ENCODE results near the gene PGPEP1. TPM values are rescaled to one million over a fixed set of nuclear protein-coding genes. Genes with fewer than 3 reads are reported as not detected.
"Not testable (repeated sequence)": the region's sequence is repeated elsewhere in the genome, so short reads cannot be mapped to it uniquely, and the experiment has no call there.

PGPEP1 gene
- polyA plus RNA-seq, 1 donor = 27.2 TPM

DNA sequence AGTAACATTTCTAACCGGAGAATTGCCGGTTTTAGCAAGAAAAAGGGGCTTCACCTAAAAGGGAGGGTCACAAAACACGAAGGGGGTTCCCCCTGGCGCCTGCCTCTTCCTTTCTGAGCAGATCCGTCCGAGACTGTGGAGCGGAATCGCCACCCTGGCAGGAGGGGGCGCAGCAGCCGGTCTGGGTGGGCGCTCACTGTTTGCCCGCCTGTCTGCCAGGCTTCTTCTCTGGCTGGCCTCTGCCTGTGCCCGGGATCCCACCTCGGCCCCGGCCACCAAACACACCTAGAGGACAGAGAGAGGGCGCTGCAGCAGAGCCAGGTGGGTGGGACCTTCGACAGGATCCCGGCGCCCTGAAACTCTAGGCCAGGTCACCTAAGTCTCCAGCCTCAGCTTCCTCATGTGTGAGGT, 33.1 kb upstream of the PGPEP1 start:
- DNase-seq = no peak

DNA sequence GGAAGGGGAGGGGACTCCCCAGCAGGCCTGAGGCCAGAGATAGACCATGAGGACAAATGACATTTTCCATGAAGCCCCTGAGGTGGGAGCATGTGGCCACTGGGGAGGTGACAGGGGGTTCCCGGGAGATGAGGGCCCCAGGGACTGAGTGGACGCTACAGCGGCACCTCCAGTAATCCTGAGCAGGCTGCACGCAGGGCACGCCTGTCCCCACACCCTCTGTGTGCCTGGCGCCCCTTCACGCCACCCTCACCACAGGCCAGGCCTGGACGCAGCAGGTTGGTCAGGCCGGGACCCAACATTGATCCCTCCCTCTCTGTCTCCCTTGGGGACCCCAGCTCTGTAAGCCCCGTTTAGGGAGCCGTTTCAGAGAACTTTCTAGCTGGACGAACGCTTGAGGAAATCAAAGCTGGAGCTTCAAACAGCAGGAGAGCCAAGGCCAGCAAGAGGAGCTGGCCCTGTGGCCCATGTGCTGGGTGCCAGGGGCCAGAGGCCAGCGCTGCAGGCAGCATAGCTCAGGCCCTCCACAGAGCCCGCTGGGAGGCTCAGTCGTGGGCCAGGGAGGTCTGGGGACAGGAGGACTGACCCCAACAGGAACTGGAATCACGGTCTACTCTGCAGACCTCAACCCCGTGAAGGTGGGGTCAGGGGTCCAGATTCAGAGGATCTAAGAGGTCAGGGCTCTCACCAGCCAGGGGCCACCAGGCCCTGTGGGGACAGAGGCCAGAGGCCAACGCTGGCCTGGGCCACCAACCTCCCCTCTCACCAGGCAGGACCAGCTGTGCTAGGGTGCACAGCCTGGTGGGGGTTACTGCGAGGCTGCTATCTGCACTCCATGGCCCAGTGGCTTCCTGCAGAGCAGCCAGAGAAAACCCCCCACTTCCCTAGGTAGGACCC, 32.1 kb upstream of the PGPEP1 start:
- DNase-seq = no peak

DNA sequence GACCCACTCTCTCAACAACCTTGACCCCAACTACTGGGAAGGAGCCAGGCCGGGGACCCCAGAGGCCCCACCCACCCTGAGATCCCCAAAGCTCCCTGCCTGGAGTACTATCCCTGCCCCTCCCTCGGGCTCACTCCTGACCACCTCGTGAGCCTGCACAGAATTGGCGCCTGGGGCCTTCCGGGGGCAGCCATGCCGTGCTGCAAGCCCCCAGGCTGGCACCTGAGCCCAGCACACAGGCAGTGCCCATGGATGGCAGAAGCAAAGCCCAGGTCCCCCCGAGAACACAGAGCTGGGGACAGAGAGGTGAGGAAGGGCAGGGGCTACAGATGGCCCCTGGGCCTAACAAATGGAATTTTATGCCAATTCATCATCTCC, 31.5 kb upstream of the PGPEP1 start:
- DNase-seq = no peak

DNA sequence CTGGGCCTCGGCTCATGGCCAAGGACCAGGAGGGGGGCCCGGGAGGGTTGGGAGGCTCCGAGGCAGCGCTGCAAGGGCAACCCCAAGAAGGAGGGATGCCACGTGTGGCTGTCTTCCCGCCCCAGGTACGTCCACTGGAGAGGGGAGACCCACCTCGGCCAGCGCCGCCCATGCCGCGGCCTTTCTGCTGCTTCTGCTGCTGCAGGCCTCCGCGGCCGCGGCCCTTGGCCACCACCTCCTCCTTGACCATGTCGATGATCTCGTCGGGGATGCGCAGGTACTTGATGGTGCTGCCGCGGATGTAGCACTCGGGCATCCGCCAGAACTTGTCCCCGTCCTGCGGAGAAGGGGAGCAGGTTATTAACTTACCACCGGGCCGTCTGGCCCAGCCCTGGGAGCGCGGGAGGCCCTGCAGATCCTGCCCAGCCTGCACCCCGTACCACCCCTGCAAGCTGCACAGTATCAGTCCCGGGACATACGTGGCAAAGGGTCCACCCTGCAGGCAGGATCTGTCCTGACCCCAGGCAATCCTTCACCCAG, 30.8 kb upstream of the PGPEP1 start:
- no peak for DNase-seq

DNA sequence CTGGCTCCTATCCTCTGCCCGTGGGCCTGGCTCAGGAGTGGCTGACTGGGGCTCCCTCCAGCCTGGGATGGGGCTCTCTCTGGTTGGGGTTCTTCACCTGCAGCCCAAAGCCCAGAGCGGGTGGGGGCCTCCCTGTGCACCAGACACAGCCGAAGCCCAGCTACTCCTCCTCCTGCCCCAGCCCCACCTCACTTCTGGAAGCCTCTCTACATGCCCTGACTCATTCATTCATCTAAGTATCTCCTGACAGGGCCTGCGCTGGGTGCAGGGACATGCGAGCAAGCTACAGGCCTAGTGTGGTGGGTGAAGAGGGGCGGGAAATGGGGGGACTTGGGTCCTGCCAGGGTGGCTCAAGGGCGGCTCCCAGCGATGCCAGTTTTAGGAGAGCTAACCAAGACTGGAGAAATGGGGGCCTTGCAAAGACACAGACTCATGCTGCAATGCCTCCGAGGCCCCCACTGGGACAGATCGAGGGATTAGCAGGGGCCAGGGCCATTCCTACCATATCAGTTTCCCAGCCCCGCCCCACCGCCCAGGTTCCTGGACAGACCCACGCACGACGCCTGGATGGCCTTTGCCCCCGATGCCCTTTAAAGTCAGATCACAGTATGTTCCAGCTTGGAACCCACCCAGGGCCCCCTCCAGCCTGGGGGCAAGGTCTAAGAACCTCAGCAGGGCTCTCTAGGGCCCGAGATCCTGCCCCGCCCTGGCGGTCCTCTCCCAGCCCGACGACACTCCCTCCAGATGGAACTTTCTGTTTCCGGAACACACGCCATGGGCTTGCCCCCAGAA, 30.1 kb upstream of the PGPEP1 start:
- no peak for DNase-seq

DNA sequence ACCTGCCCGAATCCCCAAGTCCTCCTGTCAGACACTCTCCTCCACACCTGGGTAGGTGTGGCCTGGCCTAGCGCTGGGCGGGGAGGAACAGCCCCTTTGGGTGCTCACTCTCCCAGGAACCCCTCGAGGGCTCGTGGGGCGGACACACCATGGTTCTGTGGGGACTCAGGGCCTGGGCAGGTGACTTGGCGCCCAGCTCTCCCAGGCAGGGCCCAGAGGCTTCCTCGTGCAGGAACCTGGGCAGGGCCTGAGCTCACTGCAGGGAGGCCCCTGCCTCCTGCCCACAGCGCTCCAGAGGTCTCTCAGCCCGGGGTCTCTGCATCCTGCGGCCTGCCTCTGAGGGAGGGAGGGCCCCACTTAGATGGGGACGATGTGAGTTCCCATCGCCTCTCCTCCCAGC, 29.4 kb upstream of the PGPEP1 start:
- no peak for DNase-seq

DNA sequence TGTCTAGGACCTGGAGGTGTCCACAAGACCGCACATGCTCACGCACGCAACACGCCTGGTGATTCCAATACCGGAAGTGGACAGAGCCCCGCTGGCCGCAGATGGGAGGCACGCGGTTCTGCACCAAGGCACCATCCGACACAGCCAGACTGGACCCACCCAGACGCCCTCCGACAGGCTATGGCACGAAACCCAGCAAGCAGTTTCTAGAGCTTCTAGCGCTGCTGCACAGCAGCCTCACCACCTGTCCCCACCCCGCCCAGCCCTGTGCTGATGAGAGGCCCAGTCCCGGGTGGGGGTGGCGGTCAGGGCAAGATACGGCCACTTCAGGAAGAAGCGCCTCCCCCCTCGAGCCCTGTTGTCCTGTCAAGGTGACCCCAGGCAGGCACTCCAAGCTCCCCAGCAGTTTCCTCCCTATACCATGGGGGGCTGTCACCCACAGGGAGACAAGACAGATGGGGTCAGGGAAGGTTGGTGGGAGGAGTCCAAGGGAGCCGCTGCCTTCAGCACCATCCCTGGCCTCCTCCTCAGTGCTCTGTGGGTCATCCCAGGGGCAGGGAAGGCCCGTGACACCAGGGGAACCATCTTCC, 28.8 kb upstream of the PGPEP1 start:
- DNase-seq = no peak

DNA sequence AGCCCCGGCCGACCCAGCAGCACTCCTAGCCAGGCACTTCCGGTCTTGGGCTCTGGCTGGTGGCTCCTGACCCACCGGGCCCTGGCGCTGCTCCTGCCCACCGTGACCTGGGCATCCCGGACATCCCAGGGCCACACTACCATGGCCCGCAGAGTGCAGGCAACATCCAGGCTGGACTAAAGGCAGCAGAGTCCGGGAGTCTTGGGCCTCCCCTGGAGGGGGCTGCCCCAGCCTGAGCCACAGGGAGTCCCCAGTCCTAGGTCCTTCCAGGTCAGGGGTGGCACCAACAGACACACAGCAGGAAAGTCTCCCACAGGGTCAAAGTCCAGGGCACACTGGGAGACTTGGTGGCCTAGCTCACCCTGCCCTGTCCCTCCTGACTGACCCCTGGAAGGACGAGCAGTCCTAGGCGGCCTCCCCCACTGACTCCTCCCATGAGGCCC, 28.3 kb upstream of the PGPEP1 start:
- DNase-seq = no peak

DNA sequence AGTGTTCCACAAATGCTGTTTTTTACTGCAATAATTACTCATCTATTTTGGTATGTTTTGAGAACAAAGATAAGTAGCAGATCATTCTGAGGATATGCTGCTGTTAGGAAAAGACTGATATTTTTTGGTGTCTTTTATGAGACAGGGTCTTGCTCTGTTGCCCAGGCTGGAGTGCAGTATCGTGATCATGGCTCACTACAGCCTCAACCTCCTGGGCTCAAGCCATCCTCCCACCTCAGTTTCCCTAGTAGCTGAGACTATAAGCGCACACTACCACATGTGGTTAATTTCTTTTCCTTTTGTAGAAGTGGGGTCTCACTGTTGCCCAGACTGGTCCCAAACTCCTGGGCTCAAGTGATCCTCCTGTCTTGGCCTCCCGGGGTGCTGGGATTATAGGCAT, 27.0 kb upstream of the PGPEP1 start:
- no peak for DNase-seq

DNA sequence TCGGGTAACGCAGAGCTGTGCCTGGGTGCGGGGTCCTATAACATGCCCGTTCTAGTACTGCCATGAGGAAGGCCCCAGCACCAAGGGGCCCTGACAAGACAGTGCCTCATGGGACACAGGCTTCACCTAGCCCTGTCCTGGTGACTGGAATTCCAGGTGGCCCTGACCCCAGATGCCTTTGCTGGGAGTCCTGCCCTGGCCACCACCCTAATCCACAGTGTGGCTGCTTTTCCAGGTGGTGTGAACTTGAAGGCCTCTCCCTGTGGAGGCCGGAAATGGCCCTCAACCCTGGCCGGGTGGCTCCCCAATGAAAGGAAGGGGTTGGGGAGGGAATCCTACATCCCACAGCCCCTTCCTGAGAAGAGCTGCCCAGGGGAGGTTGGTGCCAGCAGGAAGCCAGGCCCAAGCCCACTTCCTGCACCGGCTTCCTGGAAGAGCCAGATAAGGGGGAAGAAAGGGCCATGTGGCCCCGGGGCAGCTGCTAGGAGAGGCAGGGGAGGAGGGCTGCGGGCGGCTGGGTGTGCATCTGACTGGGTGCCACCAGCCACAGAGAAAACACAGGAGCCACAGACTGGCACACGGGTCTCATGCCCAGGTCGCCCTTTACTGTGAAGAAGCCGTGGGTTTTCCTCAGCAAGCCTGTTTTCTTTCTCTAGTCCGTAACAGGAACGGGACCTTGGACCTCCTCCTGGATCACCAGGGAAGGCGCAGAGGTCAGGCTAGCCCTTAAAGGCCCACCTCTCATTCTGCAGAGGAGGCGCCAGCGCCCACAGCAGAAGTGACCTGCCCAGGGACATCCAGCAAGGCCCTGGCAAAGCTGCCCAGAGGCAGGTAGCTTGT, 22.2 kb upstream of the PGPEP1 start:
- DNase-seq = no peak

DNA sequence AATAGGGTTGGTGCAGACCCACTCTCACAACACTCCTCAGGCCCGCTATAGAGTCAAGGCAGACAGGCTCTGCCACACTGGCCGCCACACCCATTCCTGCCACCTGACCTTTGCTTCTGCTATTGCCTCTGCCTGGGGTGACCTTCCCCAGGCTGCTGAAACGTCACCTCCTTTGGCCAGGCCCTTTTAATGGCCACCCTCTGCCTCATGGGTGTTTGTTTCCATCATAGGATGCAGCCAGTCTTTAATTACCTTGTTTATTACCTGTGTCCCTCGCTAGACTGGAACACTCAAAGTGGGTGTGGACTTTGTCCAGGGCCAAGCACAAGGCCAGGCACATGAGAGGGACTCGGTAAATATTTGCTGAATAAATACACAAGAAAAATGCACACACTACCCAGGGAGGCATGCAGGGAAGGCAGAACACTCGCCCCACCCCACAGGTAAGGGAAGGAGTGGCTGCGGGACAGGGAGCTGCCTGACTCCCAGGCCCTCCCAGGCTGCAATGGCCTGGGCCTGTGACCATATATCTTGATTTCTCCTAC, 20.7 kb upstream of the PGPEP1 start:
- no peak for DNase-seq

DNA sequence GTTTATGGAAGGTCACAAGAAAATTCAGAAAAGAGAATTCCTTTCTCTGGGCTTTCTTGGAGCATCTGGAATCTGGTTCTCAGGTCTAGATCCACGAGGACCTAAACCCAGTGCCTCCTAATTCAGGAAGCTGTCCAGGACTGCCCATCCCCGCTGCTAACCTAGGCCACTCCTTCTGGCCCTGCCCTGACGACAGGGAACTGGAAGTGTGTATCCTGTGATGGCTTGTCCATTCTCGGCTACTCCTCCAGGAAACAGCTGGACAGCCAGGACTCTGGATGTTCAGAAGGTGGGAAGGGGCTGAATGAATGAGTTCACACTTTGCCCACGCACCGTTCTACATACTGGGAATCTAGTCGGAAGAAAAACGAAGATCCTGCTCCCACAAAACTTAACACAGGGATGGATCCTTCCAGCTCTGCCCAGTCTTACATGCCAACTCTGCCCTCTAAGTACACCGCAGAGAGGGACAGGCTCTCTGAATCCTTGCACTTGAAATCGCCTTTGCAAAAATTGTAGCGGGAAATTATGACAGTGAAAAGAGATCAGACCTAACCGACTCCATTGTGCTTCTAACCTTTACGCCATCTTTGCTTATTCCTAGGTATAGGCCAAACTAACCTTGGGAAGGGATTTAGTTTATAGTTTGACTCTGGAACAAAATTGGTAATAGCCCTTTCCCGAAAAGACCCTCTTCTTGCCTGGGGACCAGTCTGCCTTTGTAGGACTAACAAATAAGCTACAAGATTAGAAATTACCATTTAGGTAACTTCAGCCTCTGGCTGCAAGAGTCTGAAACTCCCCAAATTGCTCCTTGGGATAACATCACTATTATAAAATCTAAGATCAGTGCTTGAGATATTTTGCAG, 19.3 kb upstream of the PGPEP1 start:
- DNase-seq = no peak

DNA sequence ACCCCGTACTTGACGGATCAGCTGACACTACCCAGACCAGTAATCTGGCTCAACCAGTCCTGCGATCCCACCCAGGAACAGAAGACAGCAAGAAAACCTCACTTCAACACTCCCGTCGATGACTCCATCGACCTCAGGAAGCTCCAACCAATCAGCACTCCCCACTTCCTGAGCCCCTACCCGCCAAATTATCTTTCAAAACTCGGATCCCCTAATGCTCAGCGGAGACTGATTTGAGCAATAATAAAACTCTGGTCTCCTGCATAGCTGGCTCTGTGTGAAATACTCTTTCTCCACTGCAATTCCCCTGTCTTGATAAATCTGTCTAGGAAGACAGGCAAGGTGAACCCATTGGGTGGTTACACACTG, 18.7 kb upstream of the PGPEP1 start:
- no peak for DNase-seq

DNA sequence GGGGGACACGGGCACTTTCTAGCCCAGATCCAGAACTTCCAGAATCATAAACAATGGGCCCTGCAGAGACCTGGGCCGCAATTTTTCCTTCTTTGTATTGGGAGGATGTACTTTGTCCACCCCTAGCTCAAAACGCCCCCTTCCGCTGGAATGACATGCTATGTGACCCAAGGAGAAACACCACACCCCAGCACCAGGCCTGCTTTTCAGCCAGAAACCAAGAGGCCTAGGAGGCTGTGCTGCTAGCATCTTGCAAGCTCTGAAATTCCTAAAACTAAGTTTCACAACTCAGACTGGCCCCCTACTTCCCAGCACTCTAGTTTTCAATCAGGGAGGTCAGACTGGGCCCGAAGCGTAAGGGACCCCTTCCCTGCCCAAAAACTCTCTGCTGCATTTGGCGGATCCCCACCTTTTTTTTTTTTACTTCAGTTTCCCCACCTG, 18.1 kb upstream of the PGPEP1 start:
- DNase-seq = peak; percentile 56

DNA sequence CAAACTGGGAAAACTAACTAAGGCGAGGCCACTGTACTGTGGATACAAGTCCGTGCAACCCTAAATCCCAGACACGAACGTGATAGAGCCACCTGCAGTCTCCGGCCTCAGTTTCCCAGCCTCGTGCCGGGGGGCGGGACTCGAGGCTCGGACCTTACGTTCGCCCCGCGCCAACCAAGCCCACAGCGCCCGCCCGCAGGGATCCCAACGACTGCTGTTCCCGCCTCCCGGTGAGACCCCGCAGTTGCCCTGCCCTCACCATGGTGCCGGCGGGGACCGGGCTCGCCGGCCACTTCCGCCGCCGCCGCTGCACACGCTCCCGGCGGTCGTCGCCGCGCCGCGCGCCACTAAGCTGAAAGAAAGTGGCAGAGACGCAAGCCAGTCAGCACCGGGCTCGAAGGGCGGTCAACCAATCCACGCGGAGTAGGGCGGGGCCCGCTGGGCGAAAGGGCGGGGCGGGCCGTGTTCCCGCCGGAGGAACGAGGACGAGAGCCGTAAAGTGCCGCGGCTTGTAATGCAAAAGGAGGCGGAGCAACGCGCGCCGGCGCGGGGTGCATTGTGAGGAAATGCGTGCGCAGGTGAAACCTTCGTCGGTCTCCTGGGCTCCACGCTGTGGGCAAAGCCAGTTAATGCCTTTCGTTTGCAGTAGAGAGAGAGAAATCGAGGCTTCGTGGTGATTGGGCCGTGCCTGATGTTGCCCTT, 17.5 kb upstream of the PGPEP1 start, which contains the start of gene LSM4:
Gene LSM4, minus strand, starts transcription at position 318 of the 702 bp plus-strand sequence. Its CDS starts 56 bp downstream, at position 262.
- peak; percentile 97 for DNase-seq

DNA sequence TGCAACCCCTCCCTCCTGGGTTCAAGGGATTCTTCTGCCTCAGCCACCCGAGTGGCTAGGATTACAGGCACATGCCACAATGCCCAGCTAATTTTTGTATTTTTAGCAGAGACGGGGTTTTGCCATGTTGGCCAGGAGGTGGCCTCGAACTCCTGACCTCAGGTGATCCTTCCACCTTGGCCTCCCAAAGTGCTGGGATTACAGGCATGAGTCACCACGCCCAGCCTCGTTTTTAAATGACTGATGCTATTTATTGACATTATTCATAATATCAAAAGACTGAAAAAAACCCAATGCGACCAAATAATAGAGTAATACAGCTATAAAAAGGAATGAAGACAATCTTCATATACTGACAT, 16.0 kb upstream of the PGPEP1 start:
- DNase-seq = not testable (repeated sequence)

DNA sequence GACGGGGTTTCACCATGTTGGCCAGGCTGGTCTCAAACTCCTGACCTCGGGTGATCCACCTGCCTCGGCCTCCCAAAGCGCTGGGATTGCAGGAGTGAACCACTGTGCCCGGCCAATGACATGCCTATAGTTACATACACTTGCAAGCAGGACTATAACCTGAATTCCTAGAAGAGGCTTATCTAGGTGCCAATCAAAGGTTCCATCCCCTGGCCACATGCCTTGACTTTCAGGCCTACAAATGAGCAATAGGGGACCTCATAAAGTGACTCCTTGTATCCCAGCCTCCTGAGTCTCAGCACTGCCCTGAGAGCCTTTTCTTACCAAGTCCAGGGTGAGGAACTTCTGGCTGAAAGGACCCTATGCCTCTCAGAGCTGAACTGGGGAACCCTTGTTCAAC, 13.6 kb upstream of the PGPEP1 start:
- no peak for DNase-seq

DNA sequence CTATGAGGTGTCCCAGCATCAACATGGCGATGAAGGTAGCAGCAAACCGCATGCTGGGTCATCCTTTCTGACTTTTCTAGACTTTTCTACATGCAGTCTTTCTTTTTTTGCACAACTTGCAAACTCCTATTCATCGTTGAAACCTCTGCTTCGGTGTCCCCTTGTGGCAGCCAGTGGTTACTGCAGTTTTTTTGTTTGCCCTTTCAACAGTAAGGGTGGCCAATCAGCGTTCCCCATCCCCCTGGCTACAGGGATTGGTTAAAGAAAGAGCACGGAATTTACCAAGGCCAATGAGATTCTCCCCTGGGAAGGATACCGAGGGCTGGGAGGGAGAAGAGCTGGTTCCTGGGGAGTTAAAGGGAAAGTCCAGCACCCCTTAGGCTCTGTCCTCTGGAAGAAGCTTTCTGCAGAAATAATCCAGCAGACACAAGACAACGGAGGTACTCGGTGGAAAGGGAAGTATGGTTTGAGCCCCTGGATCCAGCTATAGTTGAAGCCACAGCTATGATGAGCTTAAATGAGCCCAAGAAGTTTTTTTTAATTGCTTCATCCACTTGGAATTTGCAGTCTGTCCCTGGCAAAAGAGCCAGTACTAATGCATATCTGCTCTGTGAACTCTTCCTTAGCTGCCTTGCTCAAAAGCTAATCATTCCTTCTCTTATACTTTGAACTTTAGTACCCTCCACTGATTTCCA, 11.9 kb upstream of the PGPEP1 start:
- peak; percentile 96 for DNase-seq

DNA sequence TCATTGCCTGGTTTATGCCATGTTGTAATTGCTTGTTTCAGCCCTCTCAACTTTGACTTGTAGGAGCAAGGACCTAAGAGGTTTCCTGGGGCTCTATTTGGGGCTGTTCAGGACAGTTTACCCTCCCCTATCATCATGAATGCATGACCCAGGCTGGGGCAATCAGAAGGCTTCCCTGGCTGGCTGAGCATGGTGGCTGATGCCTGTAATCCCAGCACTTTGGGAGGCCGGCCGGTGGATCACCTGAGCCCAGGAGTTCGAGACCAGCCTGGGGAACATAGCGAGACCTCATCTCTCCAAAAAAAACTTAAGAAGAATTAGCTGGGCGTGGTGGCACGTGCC, 11.4 kb upstream of the PGPEP1 start:
- no peak for DNase-seq

Data from left kidney (tissue), 2 donors.